Activated CD8-positive, alpha-beta memory T cell treated with anti-CD3 and anti-CD28 coated beads, Interleukin-2, amount 50 U/mL, for 24 hours (primary cell): ENCODE measurements around the gene VWA7.
A peak's percentile ranks its signal among the peaks of the same experiment; 100 is the strongest.
"Not testable (repeated sequence)": the region's sequence is repeated elsewhere in the genome, so short reads cannot be mapped to it uniquely, and the experiment has no call there.

Experiments
- DNase-seq: peaks from one replicate; pipeline ENCODE4 v3.0.0-alpha.2; 2020; ENCODE audit errors: extremely low read depth

Gene VWA7

GRCh38 chr6:31776989-31777666, at the start of gene VWA7:
Gene VWA7, minus strand, starts transcription at chr6:31777328. Its CDS starts 549 bp downstream, at chr6:31776779.
- peak; percentile 38 for DNase-seq

GRCh38 chr6:31826793-31827285, 49.7 kb upstream of the VWA7 start:
- no peak for DNase-seq

- no peak for DNase-seq
Observed at GRCh38 chr6:31825553-31825952, 48.4 kb upstream of the VWA7 start.

GRCh38 chr6:31823592-31824196, 46.6 kb upstream of the VWA7 start:
- not testable (repeated sequence) for DNase-seq

- DNase-seq = no peak
Observed at GRCh38 chr6:31822036-31822821, 45.1 kb upstream of the VWA7 start.

- DNase-seq = no peak
Observed at GRCh38 chr6:31821301-31822035, 44.3 kb upstream of the VWA7 start.

- not testable (repeated sequence) for DNase-seq
Observed at GRCh38 chr6:31820399-31820798, 43.3 kb upstream of the VWA7 start.

GRCh38 chr6:31819871-31820299, 42.8 kb upstream of the VWA7 start:
- no peak for DNase-seq

GRCh38 chr6:31817929-31818511, 40.9 kb upstream of the VWA7 start:
- not testable (repeated sequence) for DNase-seq

GRCh38 chr6:31817133-31817928, 40.2 kb upstream of the VWA7 start:
- DNase-seq = not testable (repeated sequence)

GRCh38 chr6:31815025-31815838, 38.1 kb upstream of the VWA7 start, which contains the start of the genes HSPA1A and HSPA1L:
Gene HSPA1A, plus strand, starts transcription at chr6:31815543. Its CDS starts 214 bp downstream, at chr6:31815757.
Gene HSPA1L, minus strand, starts transcription at chr6:31815283. Its CDS starts 3,311 bp downstream, at chr6:31811972.
- DNase-seq = no peak

- DNase-seq = no peak
Observed at GRCh38 chr6:31814677-31815024, 37.5 kb upstream of the VWA7 start.

- no peak for DNase-seq
Observed at GRCh38 chr6:31813465-31813849, 36.3 kb upstream of the VWA7 start.

GRCh38 chr6:31811645-31812044, 34.5 kb upstream of the VWA7 start:
- DNase-seq = no peak

GRCh38 chr6:31808599-31808998, 31.5 kb upstream of the VWA7 start:
- DNase-seq = not testable (repeated sequence)

GRCh38 chr6:31806470-31807272, 29.5 kb upstream of the VWA7 start, which contains the start of gene LSM2:
Gene LSM2, minus strand, starts transcription at chr6:31806966. Its CDS starts 209 bp downstream, at chr6:31806757.
- peak; percentile 90 for DNase-seq

GRCh38 chr6:31805939-31806469, 28.9 kb upstream of the VWA7 start:
- DNase-seq = no peak
